Neutrophil (primary cell): ENCODE measurements around the gene PPIL1.
"Not testable (repeated sequence)": the region's sequence is repeated elsewhere in the genome, so short reads cannot be mapped to it uniquely, and the experiment has no call there.

Experiments
- H3K27ac ChIP-seq: fragments of 200-600 bp; sonication (generic); 2 replicates; pipeline ENCODE4 v1.5.1; 2016; ENCODE audit warnings: mild to moderate bottlenecking, moderate library complexity
- H3K27me3 ChIP-seq: fragments of 200-600 bp; sonication (generic); 2 replicates; pipeline ENCODE4 v1.6.0; 2016; ENCODE audit warnings: mild to moderate bottlenecking
- H3K36me3 ChIP-seq: fragments of 200-600 bp; sonication (generic); 2 replicates; pipeline ENCODE4 v1.5.1; 2017
- H3K4me1 ChIP-seq, 2 experiments: fragments of 200-600 bp in 1 of 2; sonication (generic) in 1 of 2; 1 replicate in 1 of 2; 2 replicates in 1 of 2; pipeline versions ENCODE4 v1.5.1 to v1.6.1; 2013 to 2016; ENCODE audit warnings: low read depth in 1 of 2, low read length in 1 of 2, mild to moderate bottlenecking in 1 of 2, moderate library complexity in 1 of 2; ENCODE audit not compliant: control insufficient read depth in 1 of 2, insufficient read depth in 1 of 2
- H3K4me3 ChIP-seq, 2 experiments: fragments of 200-600 bp in 1 of 2; sonication (generic) in 1 of 2; 1 replicate in 1 of 2; 2 replicates in 1 of 2; pipeline ENCODE4 v1.5.1; 2013 to 2016; ENCODE audit warnings: low read depth in 1 of 2, low read length in 1 of 2, mild to moderate bottlenecking in 1 of 2, moderate library complexity in 1 of 2
- H3K9me3 ChIP-seq: fragments of 200-600 bp; sonication (generic); 2 replicates; pipeline ENCODE4 v1.5.1; 2016
- CTCF ChIP-seq: fragments of 200-600 bp; sonication (generic); IDR thresholded peaks from 2 replicates; pipeline ENCODE4 v1.5.1; 2016; ENCODE audit warnings: antibody characterized with exemption

Gene PPIL1

DNA sequence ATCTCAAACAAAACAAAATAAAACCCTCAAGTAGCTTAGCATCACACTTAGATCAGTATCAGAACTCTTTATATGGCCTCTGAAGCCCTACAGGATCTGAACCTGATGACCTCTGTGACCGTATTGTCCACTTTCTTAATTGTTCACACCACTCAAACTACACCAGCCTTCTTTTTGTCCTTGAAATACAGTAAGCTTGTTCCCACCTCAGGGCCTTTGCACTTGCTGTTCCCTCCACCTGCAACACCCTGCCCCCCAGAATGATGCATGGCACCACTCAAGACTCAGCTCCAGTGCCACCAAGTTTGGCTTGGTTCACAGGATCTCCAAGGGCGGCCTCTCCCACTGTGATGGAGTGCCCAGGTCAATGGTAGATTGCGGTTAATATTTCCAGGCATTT lies 61.1 kb downstream of the PPIL1 start:
- no peak overlapping the region for H3K4me3 ChIP-seq
- H3K36me3 ChIP-seq: no peaks in the 10 kb centered on the region
- no peak overlapping the region for H3K27ac ChIP-seq
- no peak for TF ChIP-seq CTCF
- no peaks in the 10 kb centered on the region for H3K4me1 ChIP-seq
- H3K9me3 ChIP-seq: no peaks in the 10 kb centered on the region
- no peaks in the 10 kb centered on the region for H3K27me3 ChIP-seq

- not testable (repeated sequence) for H3K27ac ChIP-seq, H3K4me3 ChIP-seq, H3K9me3 ChIP-seq, H3K27me3 ChIP-seq, H3K4me1 ChIP-seq, H3K36me3 ChIP-seq
Observed at GRCh38 chr6:36813047-36813446, 61.6 kb downstream of the PPIL1 start.

DNA sequence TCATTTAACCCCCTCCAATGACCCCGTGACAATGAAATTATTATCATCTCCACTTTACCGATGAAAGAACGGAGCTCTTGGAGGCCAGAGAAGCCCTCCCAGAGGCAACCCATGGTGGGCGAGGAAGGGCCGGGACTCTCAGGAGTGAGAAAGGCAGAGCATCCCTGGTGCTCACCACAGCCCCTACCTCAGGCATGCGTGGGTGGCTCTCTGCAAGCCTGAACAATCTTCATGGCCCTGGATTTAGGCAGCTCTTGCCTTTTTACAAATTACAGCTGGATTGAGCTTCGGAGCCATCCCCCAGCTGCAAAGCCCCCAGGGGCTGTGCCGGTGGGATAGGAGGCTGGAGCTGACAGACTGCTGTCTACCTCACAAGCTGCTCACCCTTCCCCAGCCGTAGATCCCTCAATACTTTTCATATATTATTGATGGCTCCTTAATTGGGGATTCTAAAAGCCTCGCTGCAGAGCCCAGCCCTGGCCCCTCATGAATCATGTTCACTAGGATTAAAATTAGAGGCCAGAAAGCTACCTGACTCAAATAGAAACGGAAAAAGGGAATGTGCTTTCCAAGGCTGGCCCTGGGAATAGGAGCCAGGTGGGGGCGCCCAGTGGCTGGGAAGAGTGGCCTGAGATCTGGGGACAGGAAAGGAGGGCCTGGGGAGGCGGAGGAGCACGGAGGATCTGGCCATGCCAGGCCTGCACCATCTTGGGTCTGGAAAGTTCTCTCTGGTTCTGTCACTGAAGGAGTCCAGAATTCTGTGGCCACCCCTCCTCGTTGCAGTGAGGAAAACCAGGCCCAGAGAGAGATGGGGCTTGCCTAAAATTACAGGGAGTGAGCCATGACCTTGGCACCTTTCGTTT lies 64.4 kb downstream of the PPIL1 start:
- Histone ChIP-seq H3K4me3 (no peak overlapping the region), H3K36me3 (no peaks in the 10 kb centered on the region), H3K27me3 (peaks cover 12% of the 10 kb centered on the region), H3K27ac (no peak overlapping the region), H3K4me1 (no peaks in the 10 kb centered on the region), H3K9me3 (no peaks in the 10 kb centered on the region)
- TF ChIP-seq CTCF: no peak

- Histone ChIP-seq H3K36me3 (no peaks in the 10 kb centered on the region), H3K4me3 (no peak overlapping the region), H3K4me1 (no peaks in the 10 kb centered on the region), H3K9me3 (no peaks in the 10 kb centered on the region), H3K27ac (no peak overlapping the region), H3K27me3 (peaks cover 22% of the 10 kb centered on the region)
- no peak for TF ChIP-seq CTCF
Observed at GRCh38 chr6:36809156-36809555, 65.4 kb downstream of the PPIL1 start.

- no peaks in the 10 kb centered on the region for H3K36me3 ChIP-seq
- no peaks in the 10 kb centered on the region for H3K4me1 ChIP-seq
- H3K27ac ChIP-seq: no peak overlapping the region
- peaks cover 22% of the 10 kb centered on the region for H3K27me3 ChIP-seq
- TF ChIP-seq CTCF: no peak
- no peaks in the 10 kb centered on the region for H3K9me3 ChIP-seq
- no peak overlapping the region for H3K4me3 ChIP-seq
Observed at GRCh38 chr6:36808634-36809033, 66.0 kb downstream of the PPIL1 start.

- peaks cover 22% of the 10 kb centered on the region for H3K27me3 ChIP-seq
- no peaks in the 10 kb centered on the region for H3K4me1 ChIP-seq
- no peak overlapping the region for H3K4me3 ChIP-seq
- H3K27ac ChIP-seq: no peak overlapping the region
- no peaks in the 10 kb centered on the region for H3K9me3 ChIP-seq
- TF ChIP-seq CTCF: no peak
- no peaks in the 10 kb centered on the region for H3K36me3 ChIP-seq
Observed at GRCh38 chr6:36807750-36808149, 66.9 kb downstream of the PPIL1 start.
